ENCODE results near the gene MAP2K3.

The MAP2K3 gene

DNA sequence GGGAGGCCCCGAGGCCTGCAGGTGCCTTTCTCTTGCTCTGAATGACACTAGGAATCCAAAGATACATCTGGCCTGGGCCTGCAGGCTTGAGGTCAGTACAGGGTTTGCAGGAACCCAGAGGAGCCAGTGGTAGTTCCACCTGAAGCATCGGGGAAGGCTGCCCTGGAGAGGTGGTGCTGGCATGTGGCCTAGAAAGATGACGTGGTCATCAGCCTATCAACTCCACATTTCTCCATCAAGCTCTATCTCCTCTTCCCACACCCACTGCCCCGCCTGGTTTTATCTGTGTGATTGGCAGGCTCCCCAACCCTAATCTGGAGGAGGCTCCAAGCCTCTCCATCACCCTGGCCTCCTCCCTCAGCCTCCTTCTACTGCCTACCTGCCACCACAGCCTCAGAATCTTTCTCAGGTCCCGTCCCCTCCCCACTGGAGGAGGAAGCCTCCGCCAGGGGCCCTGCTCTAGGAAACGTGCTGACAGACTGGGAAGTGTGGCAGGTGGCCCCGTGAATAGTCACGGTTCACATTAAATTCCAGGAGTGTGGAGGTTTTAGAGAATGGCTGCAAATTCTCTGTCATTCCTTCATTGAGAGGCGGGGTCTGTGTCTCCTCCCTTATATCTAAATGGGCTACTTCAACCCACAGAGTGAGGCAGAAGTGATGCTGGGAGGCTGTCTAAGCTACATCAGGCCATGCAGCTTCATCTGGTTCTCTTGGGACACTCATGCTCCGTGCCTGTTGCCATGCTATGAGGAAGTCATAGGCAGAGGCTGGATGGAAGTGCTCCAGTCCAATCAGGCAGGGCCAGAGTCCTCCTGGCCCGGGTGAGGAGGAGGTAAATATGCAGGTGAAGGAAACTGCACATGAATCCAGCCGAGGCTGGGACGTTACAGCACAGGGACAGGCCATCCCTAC is 11.4 kb upstream of the MAP2K3 start:
- TF ChIP-seq FOXP2 (optimal IDR thresholded peaks at IDR 0.05; ENCODE audit: borderline replicate concordance, extremely low read depth, extremely low read length, insufficient read depth) (no peak), TAF1 (IDR thresholded peaks at IDR 0.05; ENCODE audit: borderline replicate concordance, insufficient read depth, low read length) (no peak), POLR2AphosphoS5 (IDR thresholded peaks at IDR 0.05; ENCODE audit: low read depth, low read length) (no peak), SIN3A (IDR thresholded peaks at IDR 0.05; ENCODE audit: borderline replicate concordance, insufficient read depth, low read length) (no peak)
- TF ChIP-seq, protein P1, sequence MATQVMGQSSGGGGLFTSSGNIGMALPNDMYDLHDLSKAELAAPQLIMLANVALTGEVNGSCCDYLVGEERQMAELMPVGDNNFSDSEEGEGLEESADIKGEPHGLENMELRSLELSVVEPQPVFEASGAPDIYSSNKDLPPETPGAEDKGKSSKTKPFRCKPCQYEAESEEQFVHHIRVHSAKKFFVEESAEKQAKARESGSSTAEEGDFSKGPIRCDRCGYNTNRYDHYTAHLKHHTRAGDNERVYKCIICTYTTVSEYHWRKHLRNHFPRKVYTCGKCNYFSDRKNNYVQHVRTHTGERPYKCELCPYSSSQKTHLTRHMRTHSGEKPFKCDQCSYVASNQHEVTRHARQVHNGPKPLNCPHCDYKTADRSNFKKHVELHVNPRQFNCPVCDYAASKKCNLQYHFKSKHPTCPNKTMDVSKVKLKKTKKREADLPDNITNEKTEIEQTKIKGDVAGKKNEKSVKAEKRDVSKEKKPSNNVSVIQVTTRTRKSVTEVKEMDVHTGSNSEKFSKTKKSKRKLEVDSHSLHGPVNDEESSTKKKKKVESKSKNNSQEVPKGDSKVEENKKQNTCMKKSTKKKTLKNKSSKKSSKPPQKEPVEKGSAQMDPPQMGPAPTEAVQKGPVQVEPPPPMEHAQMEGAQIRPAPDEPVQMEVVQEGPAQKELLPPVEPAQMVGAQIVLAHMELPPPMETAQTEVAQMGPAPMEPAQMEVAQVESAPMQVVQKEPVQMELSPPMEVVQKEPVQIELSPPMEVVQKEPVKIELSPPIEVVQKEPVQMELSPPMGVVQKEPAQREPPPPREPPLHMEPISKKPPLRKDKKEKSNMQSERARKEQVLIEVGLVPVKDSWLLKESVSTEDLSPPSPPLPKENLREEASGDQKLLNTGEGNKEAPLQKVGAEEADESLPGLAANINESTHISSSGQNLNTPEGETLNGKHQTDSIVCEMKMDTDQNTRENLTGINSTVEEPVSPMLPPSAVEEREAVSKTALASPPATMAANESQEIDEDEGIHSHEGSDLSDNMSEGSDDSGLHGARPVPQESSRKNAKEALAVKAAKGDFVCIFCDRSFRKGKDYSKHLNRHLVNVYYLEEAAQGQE (IDR thresholded peaks at IDR 0.05; ENCODE audit: insufficient read depth in 1 of 2, low read depth in 2 of 2, low read length in 2 of 2) = no peak

DNA sequence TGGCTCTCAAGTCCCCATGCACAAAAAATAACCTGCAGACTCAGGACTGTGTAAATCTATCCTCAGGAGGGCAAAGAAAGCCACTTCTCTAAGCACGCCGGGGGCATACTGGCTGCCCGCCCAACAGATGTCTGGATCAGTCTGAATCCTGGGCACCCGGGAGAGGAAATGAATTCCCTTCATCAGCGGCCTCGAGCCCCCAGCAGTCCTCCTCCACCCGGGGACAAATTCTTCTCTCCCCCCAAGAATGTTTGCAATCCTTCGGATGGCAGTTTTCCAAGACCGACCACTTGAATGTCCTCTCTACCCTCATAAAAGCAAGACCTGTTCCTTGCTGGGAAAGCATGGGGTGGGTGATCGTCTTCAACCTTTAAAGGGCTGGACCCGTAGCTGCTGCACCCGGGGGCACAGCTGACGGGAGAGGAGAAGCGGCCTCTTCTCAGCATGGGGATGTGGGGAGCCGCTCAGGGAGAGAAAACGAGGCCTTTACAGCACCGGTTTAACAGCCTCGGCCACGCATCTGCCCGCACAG is 9.4 kb upstream of the MAP2K3 start:
- TF ChIP-seq TAF1 (IDR thresholded peaks at IDR 0.05; ENCODE audit: borderline replicate concordance, insufficient read depth, low read length) = no peak
- TF ChIP-seq POLR2AphosphoS5 (IDR thresholded peaks at IDR 0.05; ENCODE audit: low read depth, low read length) = no peak
- no peak for TF ChIP-seq FOXP2 (optimal IDR thresholded peaks at IDR 0.05; ENCODE audit: borderline replicate concordance, extremely low read depth, extremely low read length, insufficient read depth)
- TF ChIP-seq, protein P1 (IDR thresholded peaks at IDR 0.05; ENCODE audit: insufficient read depth in 1 of 2, low read depth in 2 of 2, low read length in 2 of 2) = no peak

DNA sequence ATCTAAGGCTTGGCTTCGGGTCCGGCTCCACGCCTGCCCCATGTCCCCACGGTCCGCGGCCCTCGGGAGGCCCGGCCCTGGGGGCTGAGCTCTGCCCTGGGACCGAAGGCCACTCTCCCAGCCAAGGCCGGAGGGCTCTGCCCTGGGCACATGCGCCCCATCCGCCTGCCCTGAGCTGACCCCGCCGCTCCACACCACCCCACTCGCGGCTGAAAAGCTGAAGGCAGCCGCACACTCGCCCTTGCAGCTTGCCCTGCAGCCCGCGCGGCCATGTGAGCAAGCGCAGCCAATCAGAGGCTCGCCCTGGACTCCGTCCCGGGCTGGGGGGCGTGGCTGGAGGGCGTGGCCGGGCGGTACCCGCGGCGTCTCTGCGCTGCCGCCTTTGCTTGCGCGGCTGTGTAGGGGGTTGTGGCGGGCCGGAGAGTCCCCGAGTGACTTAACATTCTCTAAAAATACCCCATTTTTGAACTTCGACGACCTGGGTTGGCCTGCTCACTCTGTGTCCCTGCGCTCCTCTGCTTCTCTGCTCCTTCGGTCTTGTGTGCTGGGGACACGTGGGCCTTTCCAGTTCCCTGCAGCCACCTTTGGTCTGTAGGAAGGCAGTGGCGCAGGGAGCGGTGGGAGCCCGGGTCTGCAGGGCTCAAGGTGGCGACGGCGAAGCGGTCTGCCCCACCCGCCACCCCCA is 8.8 kb upstream of the MAP2K3 start:
- TF ChIP-seq SIN3A (IDR thresholded peaks at IDR 0.05; ENCODE audit: borderline replicate concordance, insufficient read depth, low read length) (no peak), POLR2AphosphoS5 (IDR thresholded peaks at IDR 0.05; ENCODE audit: low read depth, low read length) (peak; percentile 94), FOXP2 (optimal IDR thresholded peaks at IDR 0.05; ENCODE audit: borderline replicate concordance, extremely low read depth, extremely low read length, insufficient read depth) (peak; percentile 62), TAF1 (IDR thresholded peaks at IDR 0.05; ENCODE audit: borderline replicate concordance, insufficient read depth, low read length) (peak; percentile 69)
- TF ChIP-seq, protein P1 (IDR thresholded peaks at IDR 0.05; ENCODE audit: insufficient read depth in 1 of 2, low read depth in 2 of 2, low read length in 2 of 2) = no peak

DNA sequence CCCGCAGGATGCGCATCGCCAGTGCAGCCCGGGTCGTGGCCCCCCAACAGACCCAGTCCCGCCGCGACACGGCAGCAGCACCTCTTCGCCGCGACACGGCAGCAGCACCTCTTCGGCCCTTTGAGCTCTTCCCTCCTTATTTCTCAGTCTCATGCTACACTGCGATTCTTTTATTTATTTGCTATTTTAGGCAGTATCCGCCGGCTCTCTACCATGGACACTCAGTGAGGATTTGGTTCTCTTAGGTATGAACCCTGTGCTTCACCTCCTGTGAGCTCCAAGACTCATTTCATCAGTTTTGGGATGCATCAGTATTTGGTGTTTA is 8.3 kb upstream of the MAP2K3 start:
- no peak for TF ChIP-seq SIN3A (IDR thresholded peaks at IDR 0.05; ENCODE audit: borderline replicate concordance, insufficient read depth, low read length)
- no peak for TF ChIP-seq FOXP2 (optimal IDR thresholded peaks at IDR 0.05; ENCODE audit: borderline replicate concordance, extremely low read depth, extremely low read length, insufficient read depth)
- TF ChIP-seq POLR2AphosphoS5 (IDR thresholded peaks at IDR 0.05; ENCODE audit: low read depth, low read length) = no peak
- TF ChIP-seq TAF1 (IDR thresholded peaks at IDR 0.05; ENCODE audit: borderline replicate concordance, insufficient read depth, low read length) = no peak
- TF ChIP-seq, protein P1 (IDR thresholded peaks at IDR 0.05; ENCODE audit: insufficient read depth in 1 of 2, low read depth in 2 of 2, low read length in 2 of 2) = no peak
